Peyer's patch (tissue), 4 donors: ENCODE results near the gene MYO1D.

Experiments used
- POLR2A ChIP-seq, 2 donors: fragments of 450-650 bp; IDR thresholded peaks; one replicate each; pipeline ENCODE4 v1.5.1; 2017; ENCODE audit warnings: antibody characterized with exemption in 2 of 2, mild to moderate bottlenecking in 2 of 2, moderate library complexity in 2 of 2
- TF ChIP-seq, protein P1 (sequence below), 6 experiments: fragments of 450-650 bp in 4 of 6; fragments of 200-600 bp in 2 of 6; sonication (generic) in 1 of 6; IDR thresholded peaks; one replicate each; pipeline ENCODE4 v1.5.1; 2017 to 2019; ENCODE audit warnings: antibody characterized with exemption in 6 of 6, mild to moderate bottlenecking in 3 of 6, moderate library complexity in 1 of 6

- TF ChIP-seq, protein P1, sequence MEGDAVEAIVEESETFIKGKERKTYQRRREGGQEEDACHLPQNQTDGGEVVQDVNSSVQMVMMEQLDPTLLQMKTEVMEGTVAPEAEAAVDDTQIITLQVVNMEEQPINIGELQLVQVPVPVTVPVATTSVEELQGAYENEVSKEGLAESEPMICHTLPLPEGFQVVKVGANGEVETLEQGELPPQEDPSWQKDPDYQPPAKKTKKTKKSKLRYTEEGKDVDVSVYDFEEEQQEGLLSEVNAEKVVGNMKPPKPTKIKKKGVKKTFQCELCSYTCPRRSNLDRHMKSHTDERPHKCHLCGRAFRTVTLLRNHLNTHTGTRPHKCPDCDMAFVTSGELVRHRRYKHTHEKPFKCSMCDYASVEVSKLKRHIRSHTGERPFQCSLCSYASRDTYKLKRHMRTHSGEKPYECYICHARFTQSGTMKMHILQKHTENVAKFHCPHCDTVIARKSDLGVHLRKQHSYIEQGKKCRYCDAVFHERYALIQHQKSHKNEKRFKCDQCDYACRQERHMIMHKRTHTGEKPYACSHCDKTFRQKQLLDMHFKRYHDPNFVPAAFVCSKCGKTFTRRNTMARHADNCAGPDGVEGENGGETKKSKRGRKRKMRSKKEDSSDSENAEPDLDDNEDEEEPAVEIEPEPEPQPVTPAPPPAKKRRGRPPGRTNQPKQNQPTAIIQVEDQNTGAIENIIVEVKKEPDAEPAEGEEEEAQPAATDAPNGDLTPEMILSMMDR (IDR thresholded peaks at IDR 0.05), result no peak
- TF ChIP-seq POLR2A (IDR thresholded peaks at IDR 0.05), result no peak
Observed at GRCh38 chr17:32604966-32605365, 272.0 kb downstream of the MYO1D start.
